HEK293 (cell line): Measurements from ENCODE around the gene SPON1.

Experiments
- CTCF ChIA-PET: fragments of 350-600 bp; formaldehyde crosslinking; extraction: SDS; loops from one replicate; lab custom pipeline; 2021; ENCODE audit warnings: antibody characterized with exemption; lab: Yijun Ruan, JAX
- POLR2A ChIA-PET: fragments of 300-600 bp; formaldehyde crosslinking; extraction: SDS; loops from one replicate; lab custom pipeline; 2020; ENCODE audit warnings: antibody characterized with exemption, inconsistent platforms; lab: Yijun Ruan, JAX
- H3K27ac ChIP-seq: fragments of 200-500 bp; sonication (Bioruptor generic); 2 replicates; pipeline ENCODE4 v1.5.1; 2014; ENCODE audit warnings: low read depth, low read length, control low read depth, inconsistent platforms; ENCODE audit errors: extremely low read depth
- H3K36me3 ChIP-seq, 2 experiments: fragments of 200-500 bp in 1 of 2; sonication (Bioruptor generic) in 1 of 2; 1 replicate in 1 of 2; 2 replicates in 1 of 2; pipeline ENCODE4 v1.5.1; 2014 to 2017; ENCODE audit warnings: inconsistent platforms in 2 of 2, low read length in 2 of 2; ENCODE audit not compliant: control insufficient read depth in 2 of 2, insufficient read depth in 1 of 2
- H3K4me1 ChIP-seq: fragments of 200-500 bp; sonication (Bioruptor generic); 2 replicates; pipeline ENCODE4 v1.5.1; 2014; ENCODE audit warnings: mild to moderate bottlenecking, low read length, inconsistent platforms; ENCODE audit not compliant: control insufficient read depth, insufficient read depth
- H3K4me3 ChIP-seq: 2 replicates; pipeline ENCODE4 v1.5.1; 2011; ENCODE audit warnings: low read depth, mild to moderate bottlenecking, control low read depth, low read length, moderate library complexity
- H3K9me3 ChIP-seq: fragments of 200-500 bp; sonication (Bioruptor generic); 2 replicates; pipeline ENCODE4 v1.5.1; 2014; ENCODE audit warnings: low read depth, low read length, inconsistent platforms; ENCODE audit not compliant: control insufficient read depth, insufficient read depth
- BCL11A ChIP-seq: fragments of 450-650 bp; formaldehyde crosslinking; IDR thresholded peaks from 2 replicates; pipeline ENCODE4 v1.5.1; 2016; ENCODE audit warnings: low read depth, missing biosample characterization, missing genetic modification characterization
- GFI1B ChIP-seq: fragments of 450-650 bp; formaldehyde crosslinking; IDR thresholded peaks from 2 replicates; pipeline ENCODE4 v1.5.1; 2016; ENCODE audit warnings: missing biosample characterization, missing genetic modification characterization
- GLI4 ChIP-seq: fragments of 450-650 bp; formaldehyde crosslinking; IDR thresholded peaks from 2 replicates; pipeline ENCODE4 v1.5.1; 2016; ENCODE audit warnings: missing biosample characterization, missing genetic modification characterization
- KLF1 ChIP-seq: fragments of 450-650 bp; formaldehyde crosslinking; IDR thresholded peaks from 2 replicates; pipeline ENCODE4 v1.5.1; 2016; ENCODE audit warnings: missing biosample characterization, missing genetic modification characterization
- KLF10 ChIP-seq: fragments of 450-650 bp; IDR thresholded peaks from 2 replicates; pipeline ENCODE4 v1.5.1; 2018; ENCODE audit warnings: missing biosample characterization, mild to moderate bottlenecking, missing genetic modification characterization
- KLF16 ChIP-seq: fragments of 450-650 bp; formaldehyde crosslinking; IDR thresholded peaks from 2 replicates; pipeline ENCODE4 v1.5.1; 2017; ENCODE audit warnings: missing biosample characterization, missing genetic modification characterization
- KLF9 ChIP-seq: fragments of 450-650 bp; formaldehyde crosslinking; IDR thresholded peaks from 2 replicates; pipeline ENCODE4 v1.5.1; 2016; ENCODE audit warnings: missing biosample characterization, missing genetic modification characterization, low read depth
- SCRT2 ChIP-seq: fragments of 450-650 bp; formaldehyde crosslinking; IDR thresholded peaks from 2 replicates; pipeline ENCODE4 v1.5.1; 2016; ENCODE audit warnings: missing biosample characterization, missing genetic modification characterization
- ZFP37 ChIP-seq: fragments of 450-650 bp; formaldehyde crosslinking; IDR thresholded peaks from 2 replicates; pipeline ENCODE4 v1.5.1; 2016; ENCODE audit warnings: missing biosample characterization, missing genetic modification characterization
- ZNF114 ChIP-seq: fragments of 450-650 bp; formaldehyde crosslinking; IDR thresholded peaks from 2 replicates; pipeline ENCODE4 v1.5.0; 2017; ENCODE audit warnings: missing biosample characterization, missing genetic modification characterization
- ZNF155 ChIP-seq: fragments of 450-650 bp; formaldehyde crosslinking; IDR thresholded peaks from 2 replicates; pipeline ENCODE4 v1.5.1; 2016; ENCODE audit warnings: missing biosample characterization, missing genetic modification characterization
- ZNF175 ChIP-seq: fragments of 450-650 bp; formaldehyde crosslinking; IDR thresholded peaks from 2 replicates; pipeline ENCODE4 v1.5.1; 2016; ENCODE audit warnings: missing biosample characterization, missing genetic modification characterization
- ZNF223 ChIP-seq: fragments of 450-650 bp; formaldehyde crosslinking; IDR thresholded peaks from 2 replicates; pipeline ENCODE4 v1.5.1; 2016; ENCODE audit warnings: missing biosample characterization, missing genetic modification characterization
- ZNF24 ChIP-seq: fragments of 450-650 bp; formaldehyde crosslinking; IDR thresholded peaks from 2 replicates; pipeline ENCODE4 v1.5.1; 2016; ENCODE audit warnings: missing biosample characterization, missing genetic modification characterization
- ZNF366 ChIP-seq: fragments of 450-650 bp; formaldehyde crosslinking; conservative IDR thresholded peaks from 2 replicates; pipeline ENCODE4 v1.5.1; 2016; ENCODE audit warnings: missing biosample characterization, missing genetic modification characterization
- ZNF544 ChIP-seq: fragments of 450-650 bp; formaldehyde crosslinking; IDR thresholded peaks from 2 replicates; pipeline ENCODE4 v1.5.0; 2017; ENCODE audit warnings: missing biosample characterization, missing genetic modification characterization
- ZNF561 ChIP-seq: fragments of 450-650 bp; IDR thresholded peaks from 2 replicates; pipeline ENCODE4 v1.5.1; 2018; ENCODE audit warnings: missing biosample characterization, missing genetic modification characterization, borderline replicate concordance
- ZNF571 ChIP-seq: fragments of 450-650 bp; formaldehyde crosslinking; IDR thresholded peaks from 2 replicates; pipeline ENCODE4 v1.5.0; 2017; ENCODE audit warnings: missing biosample characterization, missing genetic modification characterization
- ZNF623 ChIP-seq: fragments of 450-650 bp; formaldehyde crosslinking; IDR thresholded peaks from 2 replicates; pipeline ENCODE4 v1.5.1; 2016; ENCODE audit warnings: missing biosample characterization, missing genetic modification characterization
- ZNF677 ChIP-seq: fragments of 450-650 bp; IDR thresholded peaks from 2 replicates; pipeline ENCODE4 v1.5.0; 2018; ENCODE audit warnings: missing biosample characterization, mild to moderate bottlenecking, missing genetic modification characterization, moderate library complexity
- ZNF707 ChIP-seq: fragments of 450-650 bp; formaldehyde crosslinking; IDR thresholded peaks from 2 replicates; pipeline ENCODE4 v1.5.1; 2016; ENCODE audit warnings: missing biosample characterization, missing genetic modification characterization
- ZNF76 ChIP-seq: fragments of 450-650 bp; formaldehyde crosslinking; IDR thresholded peaks from 2 replicates; pipeline ENCODE4; 2016; ENCODE audit warnings: low read depth, missing biosample characterization, missing genetic modification characterization, borderline replicate concordance
- ZSCAN16 ChIP-seq: fragments of 450-650 bp; formaldehyde crosslinking; IDR thresholded peaks from 2 replicates; pipeline ENCODE4 v1.5.1; 2016; ENCODE audit warnings: missing biosample characterization, missing genetic modification characterization
- TF ChIP-seq, protein P1 (sequence below): fragments of 450-650 bp; formaldehyde crosslinking; conservative IDR thresholded peaks from 2 replicates; pipeline ENCODE4 v1.5.1; 2016; ENCODE audit warnings: low read depth, missing biosample characterization, missing genetic modification characterization
- TF ChIP-seq, protein P2 (sequence below): fragments of 450-650 bp; formaldehyde crosslinking; IDR thresholded peaks from 2 replicates; pipeline ENCODE4 v1.5.1; 2016; ENCODE audit warnings: missing biosample characterization, missing genetic modification characterization
- TF ChIP-seq, protein P3 (sequence below): fragments of 450-650 bp; formaldehyde crosslinking; IDR thresholded peaks from 2 replicates; pipeline ENCODE4 v1.5.1; 2016; ENCODE audit warnings: missing biosample characterization, missing genetic modification characterization
- TF ChIP-seq, protein P4 (sequence below): fragments of 450-650 bp; formaldehyde crosslinking; IDR thresholded peaks from 2 replicates; pipeline ENCODE4 v1.5.1; 2016; ENCODE audit warnings: missing biosample characterization, missing genetic modification characterization
- TF ChIP-seq, protein P5 (sequence below): fragments of 450-650 bp; formaldehyde crosslinking; IDR thresholded peaks from 2 replicates; pipeline ENCODE4 v1.5.1; 2017; ENCODE audit warnings: missing biosample characterization, missing genetic modification characterization

SPON1 gene

DNA sequence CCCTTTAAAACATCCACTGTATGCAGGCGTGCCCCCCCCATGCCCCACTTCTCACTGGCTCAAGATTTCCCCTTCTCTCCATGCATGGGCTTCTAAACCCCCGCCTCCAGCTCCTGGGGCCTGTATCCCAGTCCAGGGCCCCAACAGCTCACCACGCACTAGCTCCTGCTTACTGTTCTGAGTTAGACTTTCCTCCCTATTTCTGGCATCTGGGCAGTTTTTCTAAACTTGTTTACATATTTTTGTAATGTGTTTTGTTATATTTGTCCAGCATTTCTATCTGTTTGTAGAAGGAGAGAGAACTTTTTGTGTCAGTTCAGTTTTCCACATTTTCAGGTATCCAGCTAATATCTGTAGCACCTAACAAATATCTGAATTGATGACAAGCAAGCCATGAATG lies 178.5 kb downstream of the SPON1 start:
- TF ChIP-seq ZNF561 (tag by site-specific recombination), result no peak
- no peak for TF ChIP-seq ZNF155
- no peak for TF ChIP-seq ZNF223
- TF ChIP-seq ZNF175 (tag by site-specific recombination), result no peak
- no peak for TF ChIP-seq BCL11A (tag by site-specific recombination)
- TF ChIP-seq ZNF707 (tag by site-specific recombination), result no peak
- no peak for TF ChIP-seq KLF9 (tag by site-specific recombination)
- TF ChIP-seq KLF1 (tag by site-specific recombination), result no peak
- TF ChIP-seq GLI4 (tag by site-specific recombination), result no peak
- no peak for TF ChIP-seq ZNF623 (tag by site-specific recombination)
- TF ChIP-seq ZSCAN16 (tag by site-specific recombination), result no peak
- TF ChIP-seq ZNF571, result no peak
- TF ChIP-seq, protein P1, sequence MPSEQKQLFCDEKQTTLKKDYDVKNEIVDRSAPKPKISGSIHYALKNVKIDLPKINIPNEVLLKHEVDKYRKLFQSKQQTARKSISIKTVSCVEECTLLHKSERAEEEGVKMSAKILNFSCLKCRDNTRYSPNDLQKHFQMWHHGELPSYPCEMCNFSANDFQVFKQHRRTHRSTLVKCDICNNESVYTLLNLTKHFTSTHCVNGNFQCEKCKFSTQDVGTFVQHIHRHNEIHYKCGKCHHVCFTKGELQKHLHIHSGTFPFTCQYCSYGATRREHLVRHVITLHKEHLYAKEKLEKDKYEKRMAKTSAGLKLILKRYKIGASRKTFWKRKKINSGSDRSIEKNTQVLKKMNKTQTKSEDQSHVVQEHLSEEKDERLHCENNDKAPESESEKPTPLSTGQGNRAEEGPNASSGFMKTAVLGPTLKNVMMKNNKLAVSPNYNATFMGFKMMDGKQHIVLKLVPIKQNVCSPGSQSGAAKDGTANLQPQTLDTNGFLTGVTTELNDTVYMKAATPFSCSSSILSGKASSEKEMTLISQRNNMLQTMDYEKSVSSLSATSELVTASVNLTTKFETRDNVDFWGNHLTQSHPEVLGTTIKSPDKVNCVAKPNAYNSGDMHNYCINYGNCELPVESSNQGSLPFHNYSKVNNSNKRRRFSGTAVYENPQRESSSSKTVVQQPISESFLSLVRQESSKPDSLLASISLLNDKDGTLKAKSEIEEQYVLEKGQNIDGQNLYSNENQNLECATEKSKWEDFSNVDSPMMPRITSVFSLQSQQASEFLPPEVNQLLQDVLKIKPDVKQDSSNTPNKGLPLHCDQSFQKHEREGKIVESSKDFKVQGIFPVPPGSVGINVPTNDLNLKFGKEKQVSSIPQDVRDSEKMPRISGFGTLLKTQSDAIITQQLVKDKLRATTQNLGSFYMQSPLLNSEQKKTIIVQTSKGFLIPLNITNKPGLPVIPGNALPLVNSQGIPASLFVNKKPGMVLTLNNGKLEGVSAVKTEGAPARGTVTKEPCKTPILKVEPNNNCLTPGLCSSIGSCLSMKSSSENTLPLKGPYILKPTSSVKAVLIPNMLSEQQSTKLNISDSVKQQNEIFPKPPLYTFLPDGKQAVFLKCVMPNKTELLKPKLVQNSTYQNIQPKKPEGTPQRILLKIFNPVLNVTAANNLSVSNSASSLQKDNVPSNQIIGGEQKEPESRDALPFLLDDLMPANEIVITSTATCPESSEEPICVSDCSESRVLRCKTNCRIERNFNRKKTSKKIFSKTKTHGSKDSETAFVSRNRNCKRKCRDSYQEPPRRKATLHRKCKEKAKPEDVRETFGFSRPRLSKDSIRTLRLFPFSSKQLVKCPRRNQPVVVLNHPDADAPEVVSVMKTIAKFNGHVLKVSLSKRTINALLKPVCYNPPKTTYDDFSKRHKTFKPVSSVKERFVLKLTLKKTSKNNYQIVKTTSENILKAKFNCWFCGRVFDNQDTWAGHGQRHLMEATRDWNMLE, result no peak
- TF ChIP-seq, protein P2, sequence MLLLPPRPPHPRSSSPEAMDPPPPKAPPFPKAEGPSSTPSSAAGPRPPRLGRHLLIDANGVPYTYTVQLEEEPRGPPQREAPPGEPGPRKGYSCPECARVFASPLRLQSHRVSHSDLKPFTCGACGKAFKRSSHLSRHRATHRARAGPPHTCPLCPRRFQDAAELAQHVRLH (tag by site-specific recombination), result no peak
- TF ChIP-seq, protein P3, sequence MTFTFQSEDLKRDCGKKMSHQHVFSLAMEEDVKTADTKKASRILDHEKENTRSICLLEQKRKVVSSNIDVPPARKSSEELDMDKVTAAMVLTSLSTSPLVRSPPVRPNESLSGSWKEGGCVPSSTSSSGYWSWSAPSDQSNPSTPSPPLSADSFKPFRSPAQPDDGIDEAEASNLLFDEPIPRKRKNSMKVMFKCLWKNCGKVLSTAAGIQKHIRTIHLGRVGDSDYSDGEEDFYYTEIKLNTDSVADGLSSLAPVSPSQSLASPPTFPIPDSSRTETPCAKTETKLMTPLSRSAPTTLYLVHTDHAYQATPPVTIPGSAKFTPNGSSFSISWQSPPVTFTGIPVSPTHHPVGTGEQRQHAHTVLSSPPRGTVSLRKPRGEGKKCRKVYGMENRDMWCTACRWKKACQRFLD (tag by site-specific recombination), result no peak
- TF ChIP-seq ZNF76 (tag by site-specific recombination), result no peak
- no peak for TF ChIP-seq ZFP37
- TF ChIP-seq, protein P4, sequence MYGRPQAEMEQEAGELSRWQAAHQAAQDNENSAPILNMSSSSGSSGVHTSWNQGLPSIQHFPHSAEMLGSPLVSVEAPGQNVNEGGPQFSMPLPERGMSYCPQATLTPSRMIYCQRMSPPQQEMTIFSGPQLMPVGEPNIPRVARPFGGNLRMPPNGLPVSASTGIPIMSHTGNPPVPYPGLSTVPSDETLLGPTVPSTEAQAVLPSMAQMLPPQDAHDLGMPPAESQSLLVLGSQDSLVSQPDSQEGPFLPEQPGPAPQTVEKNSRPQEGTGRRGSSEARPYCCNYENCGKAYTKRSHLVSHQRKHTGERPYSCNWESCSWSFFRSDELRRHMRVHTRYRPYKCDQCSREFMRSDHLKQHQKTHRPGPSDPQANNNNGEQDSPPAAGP (tag by site-specific recombination), result no peak
- TF ChIP-seq KLF10, result no peak
- TF ChIP-seq ZNF544 (tag by site-specific recombination), result no peak
- ChIA-PET CTCF (interaction anchor here (1.0 kb wide), 2 partner anchors 109 to 122 kb away, joined by 3 to 4 read pairs; no protein-coding TSS in a partner anchor), POLR2A (no interaction called here)

DNA sequence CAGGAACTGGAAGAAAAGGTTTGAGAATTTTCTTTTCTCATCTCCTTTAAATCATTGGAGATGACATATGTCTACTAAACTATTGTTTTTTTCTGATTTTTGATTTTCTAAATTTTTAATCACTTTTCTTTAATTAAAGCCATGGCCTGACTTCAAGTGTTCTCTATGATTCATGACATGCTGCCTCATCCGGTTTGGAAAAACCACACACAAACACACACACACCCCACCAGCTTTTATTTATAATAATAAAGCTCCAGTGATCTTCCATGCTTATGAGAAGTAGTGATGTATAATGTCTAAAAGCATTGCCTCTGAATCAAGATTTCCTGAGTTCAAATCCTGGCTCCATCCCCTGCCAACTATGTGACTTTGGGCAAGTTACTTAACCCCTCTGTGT lies 179.2 kb downstream of the SPON1 start:
- POLR2A ChIA-PET, result no interaction called here
- Histone ChIP-seq H3K36me3 (no peaks in the 10 kb centered on the region), H3K4me3 (no peak overlapping the region), H3K4me1 (no peaks in the 10 kb centered on the region), H3K27ac (no peak overlapping the region), H3K9me3 (no peaks in the 10 kb centered on the region)
- CTCF ChIA-PET, result no interaction called here
- TF ChIP-seq ZSCAN16 (tag by site-specific recombination), result no peak
- TF ChIP-seq ZNF677 (tag by site-specific recombination), result no peak
- TF ChIP-seq ZNF24 (tag by site-specific recombination), result no peak
- TF ChIP-seq SCRT2 (tag by site-specific recombination), result no peak
- no peak for TF ChIP-seq GFI1B (tag by site-specific recombination)
- TF ChIP-seq ZNF114, result no peak
- no peak for TF ChIP-seq ZNF366 (tag by site-specific recombination)
- TF ChIP-seq, protein P5, sequence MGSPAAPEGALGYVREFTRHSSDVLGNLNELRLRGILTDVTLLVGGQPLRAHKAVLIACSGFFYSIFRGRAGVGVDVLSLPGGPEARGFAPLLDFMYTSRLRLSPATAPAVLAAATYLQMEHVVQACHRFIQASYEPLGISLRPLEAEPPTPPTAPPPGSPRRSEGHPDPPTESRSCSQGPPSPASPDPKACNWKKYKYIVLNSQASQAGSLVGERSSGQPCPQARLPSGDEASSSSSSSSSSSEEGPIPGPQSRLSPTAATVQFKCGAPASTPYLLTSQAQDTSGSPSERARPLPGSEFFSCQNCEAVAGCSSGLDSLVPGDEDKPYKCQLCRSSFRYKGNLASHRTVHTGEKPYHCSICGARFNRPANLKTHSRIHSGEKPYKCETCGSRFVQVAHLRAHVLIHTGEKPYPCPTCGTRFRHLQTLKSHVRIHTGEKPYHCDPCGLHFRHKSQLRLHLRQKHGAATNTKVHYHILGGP (tag by site-specific recombination), result no peak
- TF ChIP-seq KLF16, result no peak

More for the DNA sequence above, 178.5 kb downstream of the SPON1 start:
- Histone ChIP-seq H3K4me1 (no peaks in the 10 kb centered on the region), H3K36me3 (no peaks in the 10 kb centered on the region), H3K9me3 (no peaks in the 10 kb centered on the region), H3K27ac (no peak overlapping the region), H3K4me3 (no peak overlapping the region)
